GM12874 (cell line): ENCODE data around the gene PEF1.

ENCODE experiments used
- TF ChIP-seq, protein P1 (sequence below): IDR thresholded peaks from 2 replicates; pipeline ENCODE4 v1.5.1; 2011; ENCODE audit warnings: low read depth, mild to moderate bottlenecking, control low read depth, low read length, moderate library complexity; ENCODE audit not compliant: insufficient read depth

The PEF1 gene

DNA sequence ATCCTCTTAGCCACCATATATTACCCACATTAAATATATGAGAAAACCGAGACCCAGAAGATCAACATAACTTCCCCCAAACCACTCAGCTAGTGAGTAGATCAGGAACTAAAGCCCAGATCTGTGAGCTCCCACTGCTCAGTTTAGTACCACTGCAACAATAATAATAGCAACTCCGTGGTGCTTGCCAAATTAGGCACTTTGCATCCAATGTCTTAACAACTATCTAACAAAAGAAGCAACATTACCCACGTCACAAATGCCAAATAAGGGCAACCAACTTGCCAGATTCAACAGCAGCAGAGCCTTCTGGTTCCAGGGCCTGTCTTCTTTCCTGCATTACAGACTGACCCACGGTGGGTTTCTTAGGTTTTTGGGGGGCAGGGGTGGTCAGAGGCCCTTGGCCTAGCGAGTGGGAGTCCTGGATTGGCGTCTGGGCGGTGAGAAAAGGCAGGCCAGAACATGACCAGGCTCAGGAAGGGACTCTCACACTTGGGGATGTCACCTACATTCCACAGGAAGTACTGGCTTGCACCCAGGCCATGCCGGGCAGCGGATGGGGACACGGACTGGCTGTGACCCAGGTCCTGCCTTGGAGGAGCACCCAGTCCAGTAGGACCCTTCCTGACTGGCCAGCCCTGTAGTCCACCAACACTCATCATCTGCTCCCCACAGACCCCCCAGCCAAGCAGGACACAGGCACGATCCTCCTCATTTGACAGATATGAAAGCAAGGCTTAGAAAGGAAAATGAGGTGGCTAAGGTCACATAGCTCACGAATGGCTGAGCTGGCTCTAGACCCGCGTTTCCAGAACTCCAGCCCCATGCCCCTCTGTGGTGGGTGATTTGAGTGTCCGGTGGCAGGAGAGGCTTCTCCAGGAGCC lies 22.6 kb downstream of the PEF1 start:
- TF ChIP-seq, protein P1, sequence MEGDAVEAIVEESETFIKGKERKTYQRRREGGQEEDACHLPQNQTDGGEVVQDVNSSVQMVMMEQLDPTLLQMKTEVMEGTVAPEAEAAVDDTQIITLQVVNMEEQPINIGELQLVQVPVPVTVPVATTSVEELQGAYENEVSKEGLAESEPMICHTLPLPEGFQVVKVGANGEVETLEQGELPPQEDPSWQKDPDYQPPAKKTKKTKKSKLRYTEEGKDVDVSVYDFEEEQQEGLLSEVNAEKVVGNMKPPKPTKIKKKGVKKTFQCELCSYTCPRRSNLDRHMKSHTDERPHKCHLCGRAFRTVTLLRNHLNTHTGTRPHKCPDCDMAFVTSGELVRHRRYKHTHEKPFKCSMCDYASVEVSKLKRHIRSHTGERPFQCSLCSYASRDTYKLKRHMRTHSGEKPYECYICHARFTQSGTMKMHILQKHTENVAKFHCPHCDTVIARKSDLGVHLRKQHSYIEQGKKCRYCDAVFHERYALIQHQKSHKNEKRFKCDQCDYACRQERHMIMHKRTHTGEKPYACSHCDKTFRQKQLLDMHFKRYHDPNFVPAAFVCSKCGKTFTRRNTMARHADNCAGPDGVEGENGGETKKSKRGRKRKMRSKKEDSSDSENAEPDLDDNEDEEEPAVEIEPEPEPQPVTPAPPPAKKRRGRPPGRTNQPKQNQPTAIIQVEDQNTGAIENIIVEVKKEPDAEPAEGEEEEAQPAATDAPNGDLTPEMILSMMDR, result no peak

DNA sequence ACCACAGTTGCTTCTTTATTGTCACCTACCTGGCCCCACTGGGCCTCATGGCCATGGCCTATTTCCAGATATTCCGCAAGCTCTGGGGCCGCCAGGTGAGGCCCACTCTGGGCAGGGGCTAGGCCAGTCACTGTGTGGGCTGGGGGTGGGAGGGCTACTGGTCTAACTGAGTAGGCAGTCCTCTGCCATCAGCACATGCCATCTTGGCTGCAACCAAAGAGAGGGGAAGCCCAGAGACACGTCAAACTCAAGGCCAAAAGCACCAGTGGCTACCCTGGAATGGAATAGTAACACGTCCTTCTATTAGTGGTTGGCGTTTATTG lies 23.2 kb downstream of the PEF1 start:
- TF ChIP-seq, protein P1, result no peak

DNA sequence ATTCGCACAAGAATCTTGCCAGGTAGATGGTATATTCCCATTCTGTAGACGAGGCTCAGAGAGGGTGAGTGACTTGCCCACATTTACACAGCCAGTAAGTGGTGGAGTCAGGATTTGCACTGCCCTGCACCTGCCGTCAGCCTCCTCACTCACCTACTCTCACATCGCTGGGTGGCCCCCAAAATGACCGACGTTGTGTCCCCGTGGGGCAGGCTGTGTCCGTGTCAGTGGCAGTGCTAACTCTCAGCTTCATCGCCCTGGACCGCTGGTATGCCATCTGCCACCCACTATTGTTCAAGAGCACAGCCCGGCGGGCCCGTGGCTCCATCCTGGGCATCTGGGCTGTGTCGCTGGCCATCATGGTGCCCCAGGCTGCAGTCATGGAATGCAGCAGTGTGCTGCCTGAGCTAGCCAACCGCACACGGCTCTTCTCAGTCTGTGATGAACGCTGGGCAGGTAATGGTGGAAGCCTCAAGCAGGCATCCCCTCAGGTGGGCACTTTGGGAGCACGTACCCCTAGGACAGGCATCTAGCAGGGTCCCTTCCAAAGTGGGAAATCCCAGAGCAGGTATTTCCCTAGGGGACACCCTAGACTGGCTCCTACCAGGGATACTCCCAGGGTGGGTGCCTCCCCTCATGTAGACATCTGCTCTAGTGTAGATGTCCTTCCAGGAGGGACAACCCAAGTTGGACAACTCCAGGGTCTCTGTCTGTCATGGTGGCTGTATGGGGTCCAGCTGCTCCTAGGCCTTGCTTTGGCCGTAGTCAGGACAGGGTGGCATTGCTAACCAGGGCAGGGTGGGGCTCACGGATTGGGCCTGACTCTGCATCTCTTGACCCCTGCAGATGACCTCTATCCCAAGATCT lies 23.8 kb downstream of the PEF1 start:
- TF ChIP-seq, protein P1, result no peak

DNA sequence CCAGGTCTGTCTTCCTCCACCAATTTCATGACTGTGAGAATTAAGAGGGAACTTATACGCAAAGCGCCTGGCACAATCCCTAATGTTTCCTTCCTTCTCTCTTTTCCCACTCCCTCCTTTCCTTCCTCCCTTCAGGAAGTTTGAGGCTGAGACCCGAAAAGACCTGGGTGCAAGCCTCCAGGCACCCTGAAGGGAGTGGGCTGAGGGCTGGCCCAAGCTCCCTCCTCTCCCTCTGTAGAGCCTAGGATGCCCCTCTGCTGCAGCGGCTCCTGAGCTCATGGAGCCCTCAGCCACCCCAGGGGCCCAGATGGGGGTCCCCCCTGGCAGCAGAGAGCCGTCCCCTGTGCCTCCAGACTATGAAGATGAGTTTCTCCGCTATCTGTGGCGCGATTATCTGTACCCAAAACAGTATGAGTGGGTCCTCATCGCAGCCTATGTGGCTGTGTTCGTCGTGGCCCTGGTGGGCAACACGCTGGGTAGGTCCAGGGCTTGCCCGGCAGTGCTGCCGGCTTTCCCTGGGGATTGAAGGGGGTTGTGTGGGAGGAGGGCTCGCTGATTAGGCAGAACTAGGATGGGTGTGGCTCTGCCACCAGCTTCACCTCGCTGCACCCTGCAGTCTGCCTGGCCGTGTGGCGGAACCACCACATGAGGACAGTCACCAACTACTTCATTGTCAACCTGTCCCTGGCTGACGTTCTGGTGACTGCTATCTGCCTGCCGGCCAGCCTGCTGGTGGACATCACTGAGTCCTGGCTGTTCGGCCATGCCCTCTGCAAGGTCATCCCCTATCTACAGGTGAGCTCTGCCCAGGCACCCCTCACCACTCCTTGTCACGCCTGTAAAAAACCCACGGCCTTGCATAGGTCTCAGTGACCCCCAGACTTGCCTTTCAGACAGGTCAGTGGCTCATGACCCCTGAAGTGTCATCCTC lies 25.5 kb downstream of the PEF1 start:
- TF ChIP-seq, protein P1, result no peak

DNA sequence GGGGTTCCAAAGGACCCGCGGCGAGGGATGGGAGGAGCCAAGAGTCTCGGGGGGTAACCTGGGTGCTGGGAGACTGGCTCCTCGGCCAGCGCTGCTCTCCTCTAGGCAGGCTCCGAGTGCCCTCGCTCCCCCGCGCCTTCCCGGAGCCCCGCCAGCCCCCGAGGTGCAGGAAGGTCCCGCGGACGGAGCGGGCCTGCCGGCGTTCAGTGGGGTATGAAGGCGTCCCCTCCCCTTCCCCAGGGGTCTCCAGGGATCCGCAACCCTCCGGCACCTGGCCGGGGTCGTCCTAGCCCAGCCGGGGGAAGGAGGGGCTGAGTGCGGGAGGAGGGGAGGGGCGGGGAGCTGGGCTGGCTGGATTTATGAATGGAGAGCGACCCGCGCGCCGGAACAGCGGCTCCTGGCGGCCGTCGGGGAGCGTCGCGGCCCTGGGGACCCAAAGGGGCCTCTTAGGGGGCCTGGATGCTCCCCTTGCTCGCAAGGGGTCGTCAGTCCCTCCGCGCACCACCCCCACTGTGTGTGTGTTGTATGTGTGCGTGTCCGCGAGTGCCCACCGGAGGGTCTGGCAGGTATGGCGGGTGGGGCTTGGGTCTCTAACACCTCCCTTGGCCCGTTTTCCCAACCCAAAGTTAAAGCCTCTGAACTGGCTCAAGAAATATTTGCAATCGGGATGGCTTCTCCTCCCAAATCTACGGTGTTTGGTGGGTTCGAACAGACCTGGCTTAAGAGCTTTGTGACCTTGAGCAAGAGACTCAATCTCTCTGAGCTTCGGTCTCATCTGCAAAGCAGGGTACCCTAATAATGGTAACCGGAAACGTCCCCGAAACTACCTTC lies 26.5 kb downstream of the PEF1 start:
- TF ChIP-seq, protein P1, result peak; percentile 96

DNA sequence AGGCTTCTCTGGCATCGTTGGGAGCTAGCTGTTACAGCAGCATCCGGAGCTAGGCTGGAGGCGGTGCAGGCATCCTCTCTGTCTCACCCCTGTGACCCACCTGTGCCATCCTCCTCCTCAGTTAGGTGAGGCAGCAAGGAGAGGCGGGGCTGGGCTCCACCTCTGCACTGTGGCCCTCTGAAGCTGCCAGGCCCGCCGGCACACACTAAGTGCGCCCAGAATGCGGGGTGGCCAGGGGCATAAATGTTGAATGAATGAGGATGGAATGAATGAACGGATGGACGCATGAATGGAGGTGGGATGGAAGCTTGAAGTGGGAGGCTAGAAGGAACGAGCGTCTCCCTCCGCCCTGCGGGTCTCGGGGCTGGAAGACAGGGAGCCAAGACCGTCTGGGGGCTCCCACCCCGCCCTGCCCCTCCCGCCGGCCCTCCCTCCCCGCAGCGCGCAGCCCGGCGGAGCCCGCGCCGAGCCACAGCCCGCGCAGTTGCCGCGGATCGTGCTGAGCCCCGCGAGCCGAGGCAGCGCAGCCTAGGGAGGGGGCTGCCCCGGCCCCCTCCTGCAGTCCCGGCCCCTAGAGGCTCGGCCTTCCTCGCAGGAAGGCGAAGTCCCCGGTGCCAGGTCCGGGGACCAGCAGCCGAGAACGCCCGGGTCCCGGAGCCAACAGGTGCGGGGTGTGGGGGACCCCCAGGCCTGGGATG lies 27.3 kb downstream of the PEF1 start, which contains the start of gene HCRTR1:
TSS of gene HCRTR1 (plus strand) at position 472 of the 698 bp plus-strand sequence. CDS start 1,504 bp downstream, outside the sequence.
- TF ChIP-seq, protein P1, result no peak
